ENCODE results near the gene HSF2BP. TPM values are rescaled to one million over a fixed set of nuclear protein-coding genes. Genes with fewer than 3 reads are reported as not detected.

HSF2BP gene
- total RNA-seq, 4 donors from 2014 or later = 0.35 to 0.67 TPM; not detected in 2

DNA sequence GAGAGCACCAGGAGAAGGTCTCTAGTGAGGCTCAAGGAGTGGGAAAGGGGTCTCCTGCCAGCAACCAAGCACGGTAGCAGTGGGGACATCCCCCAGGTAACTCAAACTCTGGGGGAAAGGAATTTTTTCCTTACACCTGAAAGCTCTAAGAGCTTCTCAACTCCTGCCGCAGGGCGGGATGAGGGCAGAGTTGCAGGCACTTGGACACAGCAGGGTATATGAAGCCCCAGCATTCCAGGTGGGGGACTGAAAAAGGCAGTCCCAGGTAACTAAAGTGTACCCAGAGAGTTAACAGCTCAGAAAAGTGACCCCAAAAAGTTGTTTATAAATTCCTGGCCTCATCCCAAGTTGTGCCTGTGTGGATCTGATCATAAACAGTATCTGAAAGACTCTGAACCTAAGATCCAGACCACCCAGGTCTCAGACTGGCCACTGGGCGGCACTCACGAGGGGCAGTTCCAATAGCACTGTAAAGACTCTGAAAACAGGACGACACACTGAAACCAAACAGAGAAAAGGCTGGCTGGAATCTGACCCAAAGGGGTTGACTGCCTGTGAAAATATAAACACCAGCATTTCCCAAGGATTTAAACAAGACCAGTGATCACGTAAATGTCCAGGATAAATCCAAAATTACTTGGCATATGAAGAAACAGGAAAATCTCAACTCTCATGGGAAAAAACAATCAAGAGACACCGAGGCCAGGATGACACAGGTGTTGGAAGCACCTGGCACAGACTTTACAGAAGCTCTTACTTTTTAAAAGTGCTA lies 47.5 kb downstream of the HSF2BP start:
- Histone ChIP-seq H3K27me3 (no peaks in the 10 kb centered on the region), H3K36me3 (no peaks in the 10 kb centered on the region), H3K9me3 (no peaks in the 10 kb centered on the region), H3K4me1 (peaks cover 0 to 21% (median 3%) of the 10 kb centered on the region in 4 donors), H3K4me3 (no peak overlapping the region), H3K27ac (peak overlapping the region in 2 of 4 donors; percentile 22 to 36)
- TF ChIP-seq POLR2A (IDR thresholded peaks at IDR 0.05) = no peak
- TF ChIP-seq, protein P1, sequence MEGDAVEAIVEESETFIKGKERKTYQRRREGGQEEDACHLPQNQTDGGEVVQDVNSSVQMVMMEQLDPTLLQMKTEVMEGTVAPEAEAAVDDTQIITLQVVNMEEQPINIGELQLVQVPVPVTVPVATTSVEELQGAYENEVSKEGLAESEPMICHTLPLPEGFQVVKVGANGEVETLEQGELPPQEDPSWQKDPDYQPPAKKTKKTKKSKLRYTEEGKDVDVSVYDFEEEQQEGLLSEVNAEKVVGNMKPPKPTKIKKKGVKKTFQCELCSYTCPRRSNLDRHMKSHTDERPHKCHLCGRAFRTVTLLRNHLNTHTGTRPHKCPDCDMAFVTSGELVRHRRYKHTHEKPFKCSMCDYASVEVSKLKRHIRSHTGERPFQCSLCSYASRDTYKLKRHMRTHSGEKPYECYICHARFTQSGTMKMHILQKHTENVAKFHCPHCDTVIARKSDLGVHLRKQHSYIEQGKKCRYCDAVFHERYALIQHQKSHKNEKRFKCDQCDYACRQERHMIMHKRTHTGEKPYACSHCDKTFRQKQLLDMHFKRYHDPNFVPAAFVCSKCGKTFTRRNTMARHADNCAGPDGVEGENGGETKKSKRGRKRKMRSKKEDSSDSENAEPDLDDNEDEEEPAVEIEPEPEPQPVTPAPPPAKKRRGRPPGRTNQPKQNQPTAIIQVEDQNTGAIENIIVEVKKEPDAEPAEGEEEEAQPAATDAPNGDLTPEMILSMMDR (IDR thresholded peaks at IDR 0.05) = peak; percentile 9 to 78 (median 66)
- peak; percentile 57 to 88 (median 76) for DNase-seq

GRCh38 chr21:43609501-43610340 lies 49.6 kb downstream of the HSF2BP start:
- Histone ChIP-seq H3K9me3 (no peaks in the 10 kb centered on the region), H3K27ac (peak overlapping the region in 1 of 4 donors; percentile 3), H3K4me3 (no peak overlapping the region), H3K4me1 (peaks cover 0 to 21% (median 3%) of the 10 kb centered on the region in 4 donors), H3K27me3 (no peaks in the 10 kb centered on the region), H3K36me3 (no peaks in the 10 kb centered on the region)
- peak in 1 of 3 donors; percentile 57 for DNase-seq
- TF ChIP-seq, protein P1 (IDR thresholded peaks at IDR 0.05) = no peak
- no peak for TF ChIP-seq POLR2A (IDR thresholded peaks at IDR 0.05)

DNA sequence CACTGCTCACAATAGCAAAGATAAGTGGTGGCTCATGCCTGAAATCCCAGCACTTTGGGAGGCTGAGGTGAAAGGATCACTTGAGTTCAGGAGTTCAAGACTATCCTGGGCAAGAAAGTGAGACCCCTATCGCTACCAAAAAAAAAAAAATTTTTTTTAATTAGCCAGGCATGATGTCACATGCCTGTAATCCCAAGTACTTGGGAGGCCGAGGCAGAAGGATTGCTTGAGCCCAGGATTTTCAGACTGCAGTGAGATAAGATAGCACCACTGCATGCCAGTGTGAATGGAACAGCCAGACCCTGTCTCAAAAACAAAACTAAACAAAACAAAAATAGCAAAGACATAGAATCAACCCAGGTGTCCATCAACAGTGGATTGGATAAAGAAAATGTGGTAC lies 50.6 kb downstream of the HSF2BP start:
- no peak overlapping the region for H3K27ac ChIP-seq
- H3K4me3 ChIP-seq = no peak overlapping the region
- H3K4me1 ChIP-seq = peaks cover 0 to 21% (median 3%) of the 10 kb centered on the region in 4 donors
- TF ChIP-seq, protein P1 (IDR thresholded peaks at IDR 0.05) = no peak
- TF ChIP-seq POLR2A (IDR thresholded peaks at IDR 0.05) = no peak
- no peaks in the 10 kb centered on the region for H3K27me3 ChIP-seq
- DNase-seq = no peak
- no peaks in the 10 kb centered on the region for H3K9me3 ChIP-seq
- H3K36me3 ChIP-seq = no peaks in the 10 kb centered on the region

- no peaks in the 10 kb centered on the region for H3K36me3 ChIP-seq
- no peak overlapping the region for H3K27ac ChIP-seq
- no peaks in the 10 kb centered on the region for H3K9me3 ChIP-seq
- H3K4me3 ChIP-seq = no peak overlapping the region
- H3K4me1 ChIP-seq = peaks cover 0 to 21% (median 3%) of the 10 kb centered on the region in 4 donors
- TF ChIP-seq, protein P1 (IDR thresholded peaks at IDR 0.05) = no peak
- no peak for TF ChIP-seq POLR2A (IDR thresholded peaks at IDR 0.05)
- no peaks in the 10 kb centered on the region for H3K27me3 ChIP-seq
- DNase-seq = no peak
These were observed 51.1 kb downstream of the HSF2BP start for GRCh38 chr21:43608225-43608624.

GRCh38 chr21:43605320-43606215 lies 53.7 kb downstream of the HSF2BP start:
- no peak for TF ChIP-seq POLR2A (IDR thresholded peaks at IDR 0.05)
- Histone ChIP-seq H3K9me3 (no peaks in the 10 kb centered on the region), H3K36me3 (no peaks in the 10 kb centered on the region), H3K27ac (no peak overlapping the region), H3K4me1 (peaks cover 0 to 10% (median 3%) of the 10 kb centered on the region in 4 donors), H3K27me3 (no peaks in the 10 kb centered on the region), H3K4me3 (no peak overlapping the region)
- no peak for DNase-seq
